ENCODE data around the gene PCDHB15. TPM values are rescaled to one million over a fixed set of nuclear protein-coding genes. Genes with fewer than 3 reads are reported as not detected.

PCDHB15 gene
- total RNA-seq, 2 donors from 2014 or later: 0.10 TPM; not detected in 1

- Mint-ChIP-seq H3K27me3 (no peaks in the 10 kb centered on the region), H3K4me3 (no peak overlapping the region), H3K36me3 (ENCODE audit: low read depth) (no peaks in the 10 kb centered on the region), H3K4me1 (no peaks in the 10 kb centered on the region), H3K27ac (no peak overlapping the region)
- peaks cover 21% of the 10 kb centered on the region for H3K9me3 ChIP-seq (ENCODE audit: control insufficient read depth, low read length, poor library complexity, severe bottlenecking)
- DNase-seq (no peak), ATAC-seq (no peak)
These were observed 16.0 kb downstream of the PCDHB15 start for GRCh38 chr5:141261238-141261546.

GRCh38 chr5:141269195-141269594, 24.0 kb downstream of the PCDHB15 start:
- Mint-ChIP-seq H3K27me3 (no peaks in the 10 kb centered on the region), H3K4me3 (no peak overlapping the region), H3K27ac (no peak overlapping the region), H3K36me3 (ENCODE audit: low read depth) (no peaks in the 10 kb centered on the region), H3K4me1 (no peaks in the 10 kb centered on the region)
- DNase-seq: no peak
- H3K9me3 ChIP-seq (ENCODE audit: control insufficient read depth, low read length, poor library complexity, severe bottlenecking): peaks cover 17% of the 10 kb centered on the region
- ATAC-seq: no peak

- H3K9me3 ChIP-seq (ENCODE audit: control insufficient read depth, low read length, poor library complexity, severe bottlenecking): peaks cover 14% of the 10 kb centered on the region
- H3K4me3 Mint-ChIP-seq: no peak overlapping the region
- H3K4me1 Mint-ChIP-seq: no peaks in the 10 kb centered on the region
- no peak for DNase-seq
- no peaks in the 10 kb centered on the region for H3K36me3 Mint-ChIP-seq (ENCODE audit: low read depth)
- ATAC-seq: no peak
- no peak overlapping the region for H3K27ac Mint-ChIP-seq
- H3K27me3 Mint-ChIP-seq: no peaks in the 10 kb centered on the region
These were observed 27.7 kb downstream of the PCDHB15 start for GRCh38 chr5:141272906-141273305.

- ATAC-seq (no peak), DNase-seq (no peak)
- peaks cover 15% of the 10 kb centered on the region for H3K9me3 ChIP-seq (ENCODE audit: control insufficient read depth, low read length, poor library complexity, severe bottlenecking)
- H3K4me3 Mint-ChIP-seq: no peak overlapping the region
- H3K4me1 Mint-ChIP-seq: no peaks in the 10 kb centered on the region
- H3K36me3 Mint-ChIP-seq (ENCODE audit: low read depth): no peaks in the 10 kb centered on the region
- no peaks in the 10 kb centered on the region for H3K27me3 Mint-ChIP-seq
- no peak overlapping the region for H3K27ac Mint-ChIP-seq
These were observed 53.2 kb downstream of the PCDHB15 start for GRCh38 chr5:141298376-141298775.

Other genes with a start within 250 kb of the PCDHB15 start
- not detected for gene PCDHB1, start 194.0 kb upstream of the PCDHB15 start, total RNA-seq
- gene PCDHB2, start 150.8 kb upstream of the PCDHB15 start, total RNA-seq: under 1 TPM; 0.13 to 0.25 TPM
- not detected for gene PCDHB3, start 144.9 kb upstream of the PCDHB15 start, total RNA-seq
- gene PCDHB4, start 123.6 kb upstream of the PCDHB15 start, total RNA-seq: not detected
- gene PCDHB5, start 110.2 kb upstream of the PCDHB15 start, total RNA-seq: under 1 TPM; 0.12 to 0.34 TPM
- not detected for gene PCDHB6, start 95.3 kb upstream of the PCDHB15 start, total RNA-seq
- gene PCDHB7, start 72.8 kb upstream of the PCDHB15 start, total RNA-seq: not detected
- not detected for gene PCDHB8, start 67.6 kb upstream of the PCDHB15 start, total RNA-seq
- gene PCDHB16, start 63.0 kb upstream of the PCDHB15 start, total RNA-seq: not detected
- gene PCDHB9, start 58.2 kb upstream of the PCDHB15 start, total RNA-seq: 1 to 10 TPM in 1 of 2 donors, not detected in 1; 1.0 TPM
- gene PCDHB10, start 53.0 kb upstream of the PCDHB15 start, total RNA-seq: not detected
- not detected for gene PCDHB11, start 45.8 kb upstream of the PCDHB15 start, total RNA-seq
- not detected for gene PCDHB12, start 36.7 kb upstream of the PCDHB15 start, total RNA-seq
- gene PCDHB13, start 31.5 kb upstream of the PCDHB15 start, total RNA-seq: not detected
- gene PCDHB14, start 22.1 kb upstream of the PCDHB15 start, total RNA-seq: not detected
- under 1 TPM; 0.65 to 0.70 TPM for gene SLC25A2, start 58.7 kb downstream of the PCDHB15 start, total RNA-seq
- 10 to 100 TPM; 74.4 to 90.7 TPM for gene TAF7, start 75.4 kb downstream of the PCDHB15 start, total RNA-seq
- gene PCDHGA1, start 85.1 kb downstream of the PCDHB15 start, total RNA-seq: not detected
- gene PCDHGA2, start 93.4 kb downstream of the PCDHB15 start, total RNA-seq: not detected
- under 1 TPM in 1 of 2 donors, not detected in 1; 0.22 TPM for gene PCDHGA3, start 98.4 kb downstream of the PCDHB15 start, total RNA-seq
- gene PCDHGB1, start 104.7 kb downstream of the PCDHB15 start, total RNA-seq: under 1 TPM in 1 of 2 donors, not detected in 1; 0.13 TPM
- gene PCDHGA4, start 109.6 kb downstream of the PCDHB15 start, total RNA-seq: under 1 TPM in 1 of 2 donors, not detected in 1; 0.12 TPM
- under 1 TPM; 0.44 to 0.45 TPM for gene PCDHGB2, start 114.6 kb downstream of the PCDHB15 start, total RNA-seq
- under 1 TPM in 1 of 2 donors, not detected in 1; 0.16 TPM for gene PCDHGA5, start 118.8 kb downstream of the PCDHB15 start, total RNA-seq
- under 1 TPM; 0.13 to 0.32 TPM for gene PCDHGB3, start 124.8 kb downstream of the PCDHB15 start, total RNA-seq
- under 1 TPM; 0.10 to 0.40 TPM for gene PCDHGA6, start 128.5 kb downstream of the PCDHB15 start, total RNA-seq
- gene PCDHGA7, start 137.3 kb downstream of the PCDHB15 start, total RNA-seq: under 1 TPM in 1 of 2 donors, not detected in 1; 0.25 TPM
- under 1 TPM; 0.08 to 0.10 TPM for gene PCDHGB4, start 142.3 kb downstream of the PCDHB15 start, total RNA-seq
- gene PCDHGA8, start 147.2 kb downstream of the PCDHB15 start, total RNA-seq: under 1 TPM in 1 of 2 donors, not detected in 1; 0.05 TPM
- under 1 TPM; 0.26 to 0.35 TPM for gene PCDHGB5, start 152.6 kb downstream of the PCDHB15 start, total RNA-seq
- not detected for gene PCDHGA9, start 157.4 kb downstream of the PCDHB15 start, total RNA-seq
- under 1 TPM; 0.10 to 0.20 TPM for gene PCDHGB6, start 162.6 kb downstream of the PCDHB15 start, total RNA-seq
- under 1 TPM; 0.10 to 0.18 TPM for gene PCDHGA10, start 167.6 kb downstream of the PCDHB15 start, total RNA-seq
- gene PCDHGB7, start 172.3 kb downstream of the PCDHB15 start, total RNA-seq: not detected
- gene PCDHGA11, start 175.7 kb downstream of the PCDHB15 start, total RNA-seq: not detected
- gene PCDHGA12, start 185.1 kb downstream of the PCDHB15 start, total RNA-seq: not detected
- gene PCDHGC3, start 230.6 kb downstream of the PCDHB15 start, total RNA-seq: not detected
- not detected for gene PCDHGC4, start 239.6 kb downstream of the PCDHB15 start, total RNA-seq
- gene PCDHGC5, start 243.7 kb downstream of the PCDHB15 start, total RNA-seq: not detected

Data from T-helper 17 cell (primary cell).